ENCODE results near the gene TFAP2E. TPM values are rescaled to one million over a fixed set of nuclear protein-coding genes. Genes with fewer than 3 reads are reported as not detected.

The TFAP2E gene
- total RNA-seq, 1 donor from 2014 or later, result 0.41 TPM

DNA sequence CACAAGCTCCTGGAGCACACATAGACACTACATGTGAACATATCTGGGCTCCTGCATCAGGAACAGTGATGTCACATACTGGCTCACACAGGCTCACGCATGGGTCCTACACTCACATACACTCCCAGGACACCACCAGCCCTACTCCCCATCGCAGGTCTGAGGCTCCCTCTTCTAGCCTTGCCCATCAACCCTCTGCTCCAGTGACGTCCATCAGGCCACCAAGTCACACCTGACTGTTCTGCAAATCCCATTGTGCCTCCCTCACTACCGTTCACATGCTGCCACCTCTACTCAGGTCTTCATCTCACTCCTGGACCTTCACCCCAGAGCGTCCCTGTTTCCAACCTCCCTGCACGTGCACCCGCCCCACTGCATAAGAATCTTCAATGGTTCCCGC is 18.1 kb downstream of the TFAP2E start:
- H3K27me3 ChIP-seq (ENCODE audit: insufficient read depth, low read length), result no peaks in the 10 kb centered on the region
- H4K20me1 ChIP-seq (ENCODE audit: insufficient read depth, low read length), result no peaks in the 10 kb centered on the region
- H3K9me3 ChIP-seq (ENCODE audit: insufficient read depth, low read depth, low read length), result no peaks in the 10 kb centered on the region
- peaks cover 7% of the 10 kb centered on the region for H3K36me3 Mint-ChIP-seq (ENCODE audit: low read depth, unreplicated experiment)
- no peak overlapping the region for H3K27ac Mint-ChIP-seq (ENCODE audit: unreplicated experiment)
- no peaks in the 10 kb centered on the region for H3K36me3 ChIP-seq (ENCODE audit: insufficient read depth, low read length)
- no peak overlapping the region for H3K4me2 ChIP-seq (ENCODE audit: low read length)
- H3K27me3 Mint-ChIP-seq (ENCODE audit: low read depth, unreplicated experiment), result peaks cover 22% of the 10 kb centered on the region
- no peak for DNase-seq (ENCODE audit: low read depth)
- no peak overlapping the region for H3K4me3 Mint-ChIP-seq (ENCODE audit: unreplicated experiment)
- H3K4me1 Mint-ChIP-seq (ENCODE audit: low read depth, unreplicated experiment), result no peaks in the 10 kb centered on the region
- H3K4me1 ChIP-seq (ENCODE audit: insufficient read depth, low read length), result no peaks in the 10 kb centered on the region
- TF ChIP-seq EZH2 (IDR thresholded peaks at IDR 0.05; ENCODE audit: insufficient read depth, low read length), result no peak
- TF ChIP-seq, protein P1, sequence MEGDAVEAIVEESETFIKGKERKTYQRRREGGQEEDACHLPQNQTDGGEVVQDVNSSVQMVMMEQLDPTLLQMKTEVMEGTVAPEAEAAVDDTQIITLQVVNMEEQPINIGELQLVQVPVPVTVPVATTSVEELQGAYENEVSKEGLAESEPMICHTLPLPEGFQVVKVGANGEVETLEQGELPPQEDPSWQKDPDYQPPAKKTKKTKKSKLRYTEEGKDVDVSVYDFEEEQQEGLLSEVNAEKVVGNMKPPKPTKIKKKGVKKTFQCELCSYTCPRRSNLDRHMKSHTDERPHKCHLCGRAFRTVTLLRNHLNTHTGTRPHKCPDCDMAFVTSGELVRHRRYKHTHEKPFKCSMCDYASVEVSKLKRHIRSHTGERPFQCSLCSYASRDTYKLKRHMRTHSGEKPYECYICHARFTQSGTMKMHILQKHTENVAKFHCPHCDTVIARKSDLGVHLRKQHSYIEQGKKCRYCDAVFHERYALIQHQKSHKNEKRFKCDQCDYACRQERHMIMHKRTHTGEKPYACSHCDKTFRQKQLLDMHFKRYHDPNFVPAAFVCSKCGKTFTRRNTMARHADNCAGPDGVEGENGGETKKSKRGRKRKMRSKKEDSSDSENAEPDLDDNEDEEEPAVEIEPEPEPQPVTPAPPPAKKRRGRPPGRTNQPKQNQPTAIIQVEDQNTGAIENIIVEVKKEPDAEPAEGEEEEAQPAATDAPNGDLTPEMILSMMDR (IDR thresholded peaks at IDR 0.05; ENCODE audit: insufficient read depth, low read depth, low read length), result no peak
- peaks cover 2% of the 10 kb centered on the region for H3K9me3 Mint-ChIP-seq (ENCODE audit: unreplicated experiment)
- H3K4me3 ChIP-seq (ENCODE audit: insufficient read depth, low read depth, low read length), result no peak overlapping the region
- H3K27ac ChIP-seq (ENCODE audit: low read depth, low read length), result no peak overlapping the region
- no peak for FAIRE-seq
- H3K9ac ChIP-seq (ENCODE audit: low read length), result no peak overlapping the region
- no peaks in the 10 kb centered on the region for H3K79me2 ChIP-seq (ENCODE audit: insufficient read depth, low read length)
- H2AFZ ChIP-seq (ENCODE audit: low read depth, low read length), result no peak overlapping the region

DNA sequence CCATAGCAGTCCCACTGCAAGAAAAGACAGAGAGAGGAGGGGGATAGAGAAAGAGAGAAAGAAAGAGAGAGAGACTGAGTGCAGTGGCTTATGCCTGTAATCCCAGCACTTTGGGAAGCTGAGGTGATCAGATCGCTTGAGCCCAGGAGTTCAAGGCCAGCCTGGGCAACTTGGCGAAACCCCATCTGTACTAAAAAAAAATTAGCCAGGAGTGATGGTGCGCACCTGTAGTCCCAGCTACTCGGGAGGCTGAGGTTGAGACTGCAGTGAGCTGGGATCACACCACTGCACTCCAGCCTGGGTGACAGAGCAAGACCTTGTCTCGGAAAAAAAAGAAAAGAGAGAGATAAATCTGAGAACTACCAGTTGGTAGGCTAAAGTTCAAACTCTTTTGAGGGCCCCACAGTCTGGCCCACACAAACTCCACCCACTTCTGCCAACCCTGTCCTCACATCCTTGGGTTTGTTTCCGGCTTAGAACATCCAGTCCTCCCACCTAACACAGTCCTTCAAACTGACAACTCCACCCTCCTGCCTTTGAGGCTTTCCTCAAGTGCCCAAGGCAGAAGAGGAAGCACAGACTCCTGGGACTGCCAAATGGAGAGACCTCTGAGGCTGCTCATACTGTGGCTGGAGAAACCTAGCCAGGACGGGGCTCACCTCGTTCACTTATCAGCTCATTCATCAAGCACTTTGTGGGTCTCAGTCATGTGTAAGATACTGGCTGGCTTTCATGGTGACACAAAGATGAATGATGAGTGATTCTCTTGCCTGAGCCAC is 20.1 kb downstream of the TFAP2E start:
- H3K4me3 Mint-ChIP-seq (ENCODE audit: unreplicated experiment), result no peak overlapping the region
- peaks cover 7% of the 10 kb centered on the region for H3K4me1 Mint-ChIP-seq (ENCODE audit: low read depth, unreplicated experiment)

More for the DNA sequence above, 20.1 kb downstream of the TFAP2E start:
- Histone ChIP-seq H3K79me2 (ENCODE audit: insufficient read depth, low read length) (no peaks in the 10 kb centered on the region), H3K27me3 (ENCODE audit: insufficient read depth, low read length) (no peaks in the 10 kb centered on the region), H3K9ac (ENCODE audit: low read length) (no peak overlapping the region), H3K4me1 (ENCODE audit: insufficient read depth, low read length) (no peaks in the 10 kb centered on the region), H4K20me1 (ENCODE audit: insufficient read depth, low read length) (no peaks in the 10 kb centered on the region), H2AFZ (ENCODE audit: low read depth, low read length) (no peak overlapping the region), H3K9me3 (ENCODE audit: insufficient read depth, low read depth, low read length) (no peaks in the 10 kb centered on the region), H3K4me3 (ENCODE audit: insufficient read depth, low read depth, low read length) (no peak overlapping the region), H3K27ac (ENCODE audit: low read depth, low read length) (no peak overlapping the region), H3K36me3 (ENCODE audit: insufficient read depth, low read length) (no peaks in the 10 kb centered on the region), H3K4me2 (ENCODE audit: low read length) (no peak overlapping the region)
- no peak for TF ChIP-seq EZH2 (IDR thresholded peaks at IDR 0.05; ENCODE audit: insufficient read depth, low read length)
- TF ChIP-seq, protein P1 (IDR thresholded peaks at IDR 0.05; ENCODE audit: insufficient read depth, low read depth, low read length), result no peak
- no peak overlapping the region for H3K27ac Mint-ChIP-seq (ENCODE audit: unreplicated experiment)
- no peak for FAIRE-seq
- DNase-seq (ENCODE audit: low read depth), result peak; percentile 25
- H3K36me3 Mint-ChIP-seq (ENCODE audit: low read depth, unreplicated experiment), result peaks cover 9% of the 10 kb centered on the region
- H3K27me3 Mint-ChIP-seq (ENCODE audit: low read depth, unreplicated experiment), result peaks cover 13% of the 10 kb centered on the region
- peaks cover 2% of the 10 kb centered on the region for H3K9me3 Mint-ChIP-seq (ENCODE audit: unreplicated experiment)
